LHCN-M2 (cell line): ENCODE results near the gene SIRT5. TPM values are rescaled to one million over a fixed set of nuclear protein-coding genes. Genes with fewer than 3 reads are reported as not detected.

Experiments
- DNase-seq: peaks from one replicate; pipeline ENCODE4 v3.0.0-alpha.2; 2012; ENCODE audit warnings: low read depth
- total RNA-seq: library from RNA; depleted of rRNA; stranded (reverse); fragments of >200 nt; gene quantifications from 2 replicates; pipeline ENCODE4 v1.2.3, GENCODE V29; 2014; rRNA removed

Gene SIRT5
- total RNA-seq, 1 experiment from 2014 or later: 4.9 TPM

GRCh38 chr6:13630499-13630898 is 56.1 kb downstream of the SIRT5 start:
- DNase-seq: no peak

- DNase-seq: no peak
Observed at GRCh38 chr6:13633343-13633742, 58.9 kb downstream of the SIRT5 start.

DNA sequence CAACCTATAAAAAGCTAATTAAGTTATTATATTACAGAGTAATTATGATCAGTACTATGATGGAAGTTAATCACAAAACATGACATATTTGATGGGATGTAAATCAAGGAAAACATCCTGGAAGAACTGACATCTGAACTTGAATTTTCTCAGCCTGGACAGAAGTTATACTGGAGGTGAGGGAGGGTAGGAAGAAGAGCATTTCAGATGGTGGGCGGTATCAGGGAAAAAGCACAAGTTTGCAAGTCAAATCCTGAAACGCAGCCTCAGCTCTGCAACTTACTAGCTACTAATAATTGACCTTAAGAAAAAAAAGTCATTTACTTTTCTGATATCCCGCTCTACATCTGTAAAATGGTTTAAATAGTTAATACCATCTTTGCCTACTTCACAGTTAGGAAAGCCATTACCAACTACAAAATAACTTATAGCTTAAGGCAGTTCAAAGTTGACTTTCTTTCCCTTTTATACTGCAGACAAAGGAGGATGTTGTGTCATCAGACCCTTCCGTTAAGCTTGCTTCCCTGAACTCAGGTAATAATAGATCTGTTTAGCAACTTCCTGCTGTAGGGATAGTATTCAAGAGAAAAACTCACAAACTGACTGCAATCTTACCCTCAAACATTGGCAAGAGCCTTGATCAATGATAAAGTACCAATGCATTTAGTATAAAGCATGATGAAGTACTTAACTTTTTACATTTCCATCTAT is 61.7 kb downstream of the SIRT5 start:
- no peak for DNase-seq

- DNase-seq: no peak
Observed at GRCh38 chr6:13638014-13638413, 63.6 kb downstream of the SIRT5 start.

GRCh38 chr6:13638626-13639025 is 64.2 kb downstream of the SIRT5 start:
- no peak for DNase-seq

- no peak for DNase-seq
Observed at GRCh38 chr6:13641315-13641714, 66.9 kb downstream of the SIRT5 start.

DNA sequence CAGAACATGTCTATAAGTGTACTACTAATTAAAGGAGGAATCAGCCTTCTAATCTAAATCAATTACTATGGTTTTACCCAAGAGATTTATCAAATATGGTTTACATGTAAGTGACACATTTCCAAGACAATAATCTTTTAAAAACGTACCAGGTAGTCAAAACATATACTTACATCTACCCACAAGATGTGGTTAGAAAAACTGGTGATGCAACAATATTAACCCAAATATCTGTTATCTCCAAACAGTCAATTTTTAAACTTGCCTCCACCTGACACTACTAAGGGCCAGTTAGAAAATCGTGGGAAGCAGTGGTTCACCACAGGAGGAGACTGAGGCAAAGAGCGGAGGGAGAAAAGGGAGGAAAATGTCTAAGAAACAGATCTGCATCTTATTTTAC is 68.7 kb downstream of the SIRT5 start:
- no peak for DNase-seq

DNA sequence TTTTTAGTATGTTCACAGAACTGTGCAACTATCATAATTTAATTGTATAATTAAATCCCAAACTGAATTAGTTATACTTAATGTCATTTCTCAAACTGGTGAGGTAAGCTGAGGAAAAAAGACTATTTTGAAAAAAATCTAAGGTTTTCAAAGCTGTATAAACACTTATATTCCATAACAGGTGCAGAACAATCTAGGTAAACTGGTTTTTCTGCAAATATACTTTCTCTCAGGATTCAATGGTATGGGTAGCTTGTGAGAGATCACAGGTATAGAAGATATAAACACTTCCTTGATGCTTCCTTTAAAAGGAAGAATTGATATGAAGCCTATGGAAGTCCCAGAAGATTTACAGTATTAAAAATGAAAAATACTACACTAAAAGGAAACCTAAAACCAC is 74.4 kb downstream of the SIRT5 start:
- no peak for DNase-seq

GRCh38 chr6:13649393-13649792 is 75.0 kb downstream of the SIRT5 start:
- no peak for DNase-seq

- DNase-seq: no peak
Observed at GRCh38 chr6:13653296-13653695, 78.9 kb downstream of the SIRT5 start.

GRCh38 chr6:13654496-13654895 is 80.1 kb downstream of the SIRT5 start:
- no peak for DNase-seq

- DNase-seq: no peak
Observed at GRCh38 chr6:13655700-13656099, 81.3 kb downstream of the SIRT5 start.

GRCh38 chr6:13660273-13660672 is 85.9 kb downstream of the SIRT5 start:
- DNase-seq: no peak

DNA sequence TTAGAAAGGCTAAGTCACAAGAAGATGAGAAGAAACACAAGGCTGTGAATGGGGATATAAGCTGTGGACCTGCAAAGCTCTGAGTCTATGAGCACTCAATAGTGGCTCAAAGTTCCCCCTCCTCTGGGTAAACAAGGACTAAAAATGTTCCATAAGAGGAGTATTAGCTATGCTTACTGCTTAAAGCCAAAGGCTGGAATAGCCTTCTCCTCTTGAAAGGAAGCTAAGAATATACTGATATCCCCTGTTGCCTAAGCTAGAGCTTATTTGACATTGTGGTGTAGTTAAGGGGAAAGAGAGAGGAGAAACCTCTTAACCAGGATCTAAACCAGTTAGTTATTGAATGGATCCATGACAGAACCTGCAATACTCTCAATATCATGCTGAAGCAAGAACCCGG is 86.5 kb downstream of the SIRT5 start:
- DNase-seq: no peak

DNA sequence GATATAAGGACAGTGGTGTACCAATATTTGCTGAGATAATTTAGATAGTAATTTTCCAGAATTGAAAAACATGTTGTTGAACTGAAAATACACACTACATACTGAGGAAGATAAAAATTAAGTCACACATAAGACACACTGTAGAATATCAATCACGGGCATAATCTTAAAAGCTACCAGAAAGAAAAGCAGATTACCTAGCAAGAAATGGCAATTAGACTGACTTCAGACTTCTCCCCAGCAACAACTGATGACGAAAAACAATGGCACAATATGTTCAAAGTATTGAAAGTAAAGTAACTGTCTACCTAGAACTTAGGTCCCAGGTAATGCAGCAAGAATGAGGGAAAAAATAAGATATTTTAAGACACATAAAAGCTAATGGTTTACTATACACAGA is 87.2 kb downstream of the SIRT5 start:
- DNase-seq: no peak

DNA sequence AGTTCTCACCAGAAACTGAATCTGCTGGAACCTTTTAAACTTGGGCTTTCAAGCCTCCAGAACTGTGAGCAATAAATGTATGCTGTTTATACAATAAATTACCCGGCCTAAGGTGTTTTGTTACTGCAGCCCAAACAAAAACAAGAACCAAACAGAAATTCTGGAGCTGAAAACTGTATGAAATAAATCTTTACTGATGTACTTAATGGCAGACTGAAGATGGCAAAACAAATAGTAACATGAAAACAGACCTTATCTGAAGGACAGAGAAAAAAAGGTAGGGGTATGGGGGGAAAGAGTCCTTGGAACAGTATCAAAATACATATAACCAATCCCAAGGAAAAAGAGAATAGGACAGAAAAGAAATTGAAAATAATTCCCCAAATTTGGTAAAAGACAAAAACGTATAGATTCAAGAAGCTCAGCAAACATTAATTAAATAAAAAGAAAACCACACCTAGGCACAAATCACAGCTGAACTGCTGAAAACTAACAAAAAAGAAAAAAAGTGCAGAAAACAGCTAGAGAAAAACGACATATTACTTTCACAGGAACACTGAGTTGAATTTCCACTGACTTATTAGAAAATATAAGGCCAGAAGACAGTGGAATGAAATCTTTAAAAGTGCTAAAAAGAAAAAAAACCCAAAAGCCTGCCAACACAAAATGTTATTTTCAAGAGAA is 88.4 kb downstream of the SIRT5 start:
- DNase-seq: no peak

DNA sequence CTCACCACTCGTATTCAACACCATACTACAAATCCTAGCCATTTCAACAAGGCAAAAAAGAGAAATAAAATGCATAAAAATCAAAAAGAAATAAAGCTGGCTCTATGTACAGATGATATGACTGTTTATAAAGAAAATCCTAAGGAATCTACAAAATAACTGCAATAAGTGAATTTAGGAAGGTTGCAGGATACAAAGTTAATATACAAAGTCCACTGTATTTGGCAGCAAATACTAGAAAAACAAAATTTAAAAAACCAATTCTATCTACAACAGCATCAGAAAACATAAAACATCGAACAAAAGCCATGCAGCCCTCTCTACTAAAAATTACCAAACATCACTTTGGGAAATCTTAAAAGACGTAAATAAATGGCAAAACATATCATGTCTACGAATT is 89.6 kb downstream of the SIRT5 start:
- no peak for DNase-seq

Other genes with a start within 250 kb of the SIRT5 start
- 10.6 and 18.1 TPM in 2 replicates for gene TBC1D7, start 246.1 kb upstream of the SIRT5 start, total RNA-seq
- gene GFOD1, start 87.0 kb upstream of the SIRT5 start, total RNA-seq: 2.7 and 3.1 TPM in 2 replicates
- gene NOL7, start 40.7 kb downstream of the SIRT5 start, total RNA-seq: 108 and 140 TPM in 2 replicates
- gene RANBP9, start 137.2 kb downstream of the SIRT5 start, total RNA-seq: 25.5 and 35.9 TPM in 2 replicates
- 15.0 and 16.8 TPM in 2 replicates for gene MCUR1, start 240.0 kb downstream of the SIRT5 start, total RNA-seq